Heart left ventricle (tissue), 16 donors: ENCODE data around the gene CHAT. TPM values are rescaled to one million over a fixed set of nuclear protein-coding genes. Genes with fewer than 3 reads are reported as not detected.

ENCODE experiments used
- ATAC-seq, 4 donors: fragments of 200-7000 bp; cut with Tn5 transposase; one replicate each; pipeline ENCODE4 v1.9.1; 2020 to 2022; ENCODE audit warnings: moderate library complexity in 4 of 4, mild to moderate bottlenecking in 3 of 4, moderate number of reproducible peaks in 1 of 4
- DNase-seq, 5 donors: peaks; one replicate each; pipeline ENCODE4 v3.0.0-alpha.2; 2020
- H3K27ac ChIP-seq, 12 donors: fragments of 200-600 bp; sonication (generic) in 4 of 12; one replicate each; pipeline versions ENCODE4 v1.5.0 to v1.8.0; 2016 to 2022; ENCODE audit warnings: mild to moderate bottlenecking in 2 of 12
- H3K27me3 ChIP-seq, 9 donors: fragments of 200-600 bp; sonication (generic) in 2 of 9; one replicate each; pipeline versions ENCODE4 v1.5.1 to v1.8.0; 2016 to 2022; ENCODE audit warnings: mild to moderate bottlenecking in 3 of 9
- H3K36me3 ChIP-seq, 9 donors: fragments of 200-600 bp; sonication (generic) in 2 of 9; one replicate each; pipeline versions ENCODE4 v1.5.0 to v1.8.0; 2018 to 2022; ENCODE audit warnings: mild to moderate bottlenecking in 2 of 9
- H3K4me1 ChIP-seq, 12 donors: fragments of 200-600 bp; sonication (generic) in 4 of 12; one replicate each; pipeline versions ENCODE4 v1.5.0 to v1.8.0; 2016 to 2022; ENCODE audit warnings: mild to moderate bottlenecking in 3 of 12
- H3K4me3 ChIP-seq, 12 donors: fragments of 200-600 bp; sonication (generic) in 4 of 12; one replicate each; pipeline versions ENCODE4 v1.5.0 to v1.8.0; 2017 to 2022; ENCODE audit warnings: mild to moderate bottlenecking in 9 of 12, moderate library complexity in 4 of 12
- H3K9me3 ChIP-seq, 12 donors: fragments of 200-600 bp; sonication (generic) in 4 of 12; one replicate each; pipeline versions ENCODE4 v1.5.0 to v1.8.0; 2016 to 2022; ENCODE audit warnings: mild to moderate bottlenecking in 1 of 12
- CTCF ChIP-seq, 12 donors: fragments of 200-600 bp; sonication (generic) in 4 of 12; IDR thresholded peaks; one replicate each; pipeline versions ENCODE4 v1.5.0 to v1.8.0; 2018 to 2022; ENCODE audit warnings: antibody characterized with exemption in 12 of 12, mild to moderate bottlenecking in 5 of 12
- POLR2A ChIP-seq, 2 donors: fragments of 450-650 bp; IDR thresholded peaks; one replicate each; pipeline ENCODE4 v1.6.1; 2017; ENCODE audit warnings: antibody characterized with exemption in 2 of 2, mild to moderate bottlenecking in 2 of 2, moderate library complexity in 2 of 2
- WGBS, 4 donors: extraction: QIAGEN DNeasy Blood & Tissue Kit in 2 of 4; methylation state at CpG; one replicate each; pipeline versions ENCODE4 v1.1.5 to v1.1.7; 2013 to 2018; 5-methylcytosine and 5-hydroxymethylcytosine counted together
- intact Hi-C, 10 donors: fragments of 100-400 bp; cut with DNase I; formaldehyde crosslinking; loops; one replicate each; pipeline versions ENCODE4 v1.11.1 to v1.14.2; 2022
- polyA plus RNA-seq, 2 donors: library from polyadenylated mRNA; stranded (reverse); fragments of 200-250 nt; gene quantifications; one replicate each; pipeline ENCODE4 v1.2.3, GENCODE V29; 2013
- total RNA-seq, 9 donors: library from RNA; depleted of rRNA in 2 of 9; stranded (reverse); fragments of >200 nt in 2 of 9; fragmentation: NEBNext Ultra II Directional in 3 of 9; extraction: Animal tissue kit (Norgen Biotek cat#: 25700) in 3 of 9; gene quantifications; one replicate each; pipeline versions ENCODE4 v1.1.0 to v1.2.4, GENCODE V29; 2016 to 2023
- donor health status: ischemic (EF 13 %, LVEDD 7.1; RV severe dilation, severe dysfunction).
- donor health status: healthy with polysubstance abuse.
- donor health status: DM: no; HTN: yes; CAD: no.
- donor health status: DM: no; HTN: no; CAD: no.
- donor health status: ischemic (EF 25% LVEDD 6.9; RV normal size, moderate dysfunction).
- donor health status: ischemic (EF 25% LVEDD 5.7; RV mildly dilated, moderate dysfunction).
- donor health status: healthy.
- donor health status: DM: yes; HTN: yes; CAD: no.
- donor health status: ischemic (EF 35%, LVEDD 5.7; RV mildly dilated, moderate dysfunction).
- donor health status: nonischemic (EF 11% LVEDD 7.7; RV severe dilation, severe dysfunction).
- donor health status: DM: yes; HTN: yes; CAD: no.
- donor health status: PGD.
- donor health status: ischemic (EF 29% LVEDD 5.4; RV normal size, mild dysfunction).
- donor health status: nonischemic (EF 23%, LVEDD 6.1; RV moderate dilation, normal function).

The CHAT gene
- total and polyA plus RNA-seq, 11 donors: not detected

GRCh38 chr10:49713266-49713665 lies 99.4 kb downstream of the CHAT start:
- no peaks in the 10 kb centered on the region for H3K4me1 ChIP-seq
- H3K27me3 ChIP-seq: peaks cover 0 to 14% (median 0%) of the 10 kb centered on the region in 9 donors
- peaks cover 0 to 12% (median 0%) of the 10 kb centered on the region in 12 donors for H3K9me3 ChIP-seq
- WGBS, 4 donors: 60 to 80% (median 76%) methylated on average over 5 of the region's 5 CpGs
- H3K4me3 ChIP-seq: no peak overlapping the region
- no peak overlapping the region for H3K27ac ChIP-seq
- intact Hi-C loops: no loop called here
- ATAC-seq: no peak
- no peak for DNase-seq
- H3K36me3 ChIP-seq: no peaks in the 10 kb centered on the region
- TF ChIP-seq CTCF (IDR thresholded peaks at IDR 0.05) (no peak), POLR2A (IDR thresholded peaks at IDR 0.05) (no peak)

Other genes with a start within 250 kb of the CHAT start
- gene DRGX, start 217.9 kb upstream of the CHAT start, total RNA-seq: not detected
- gene DRGX, start 217.9 kb upstream of the CHAT start, polyA plus RNA-seq: not detected
- gene ERCC6, start 74.9 kb upstream of the CHAT start, total RNA-seq: 10 to 100 TPM; 12.8 to 31.5 (median 23.0) TPM
- 1 to 10 TPM; 4.4 to 4.7 TPM for gene ERCC6, start 74.9 kb upstream of the CHAT start, polyA plus RNA-seq
- gene SLC18A3, start 3.7 kb upstream of the CHAT start, total RNA-seq: not detected
- gene SLC18A3, start 3.7 kb upstream of the CHAT start, polyA plus RNA-seq: not detected
- gene C10orf53, start 65.6 kb downstream of the CHAT start, total RNA-seq: not detected
- gene C10orf53, start 65.6 kb downstream of the CHAT start, polyA plus RNA-seq: not detected
- 10 to 100 TPM in 1 of 9 donors, 1 to 10 TPM in 7, under 1 TPM in 1; 0.49 to 11.3 (median 1.5) TPM for gene OGDHL, start 148.3 kb downstream of the CHAT start, total RNA-seq
- 1 to 10 TPM in 1 of 2 donors, under 1 TPM in 1; 0.18 to 2.1 TPM for gene OGDHL, start 148.3 kb downstream of the CHAT start, polyA plus RNA-seq